Lower lobe of right lung (tissue), 2 donors: ENCODE results near the gene NECTIN3. TPM values are rescaled to one million over a fixed set of nuclear protein-coding genes. Genes with fewer than 3 reads are reported as not detected.

Source experiments
- ATAC-seq, 2 donors: fragments of 200-7000 bp; cut with Tn5 transposase; one replicate each; pipeline ENCODE4 v1.9.1; 2020 to 2022; ENCODE audit warnings: mild to moderate bottlenecking in 2 of 2, moderate library complexity in 2 of 2
- DNase-seq: peaks from one replicate; pipeline ENCODE4 v3.0.0-alpha.2; 2020
- H3K27ac ChIP-seq: fragments of 200-600 bp; one replicate; pipeline ENCODE4 v1.8.0; 2022
- H3K27me3 ChIP-seq: fragments of 200-600 bp; one replicate; pipeline ENCODE4 v1.8.0; 2022; ENCODE audit warnings: low read depth
- H3K36me3 ChIP-seq: fragments of 200-600 bp; one replicate; pipeline ENCODE4 v1.8.0; 2022; ENCODE audit warnings: mild to moderate bottlenecking
- H3K4me1 ChIP-seq: fragments of 200-600 bp; one replicate; pipeline ENCODE4 v1.8.0; 2022
- H3K4me3 ChIP-seq: fragments of 200-600 bp; one replicate; pipeline ENCODE4 v1.8.0; 2022; ENCODE audit warnings: mild to moderate bottlenecking
- H3K9me3 ChIP-seq: fragments of 200-600 bp; one replicate; pipeline ENCODE4 v1.8.0; 2022
- intact Hi-C: fragments of 100-400 bp; cut with DNase I; formaldehyde crosslinking; loops from one replicate; pipeline ENCODE4 v1.11.0; 2022
- total RNA-seq: library from RNA; stranded (reverse); fragmentation: NEBNext Ultra II Directional; extraction: Animal tissue kit (Norgen Biotek cat#: 25700); gene quantifications from one replicate; pipeline ENCODE4 v1.2.1, GENCODE V29; 2021
- TF ChIP-seq, protein P1 (sequence below): fragments of 200-600 bp; IDR thresholded peaks from one replicate; pipeline ENCODE4 v1.8.0; 2022; ENCODE audit warnings: antibody characterized with exemption, mild to moderate bottlenecking
- donor health status: DM: no; HTN: yes; CAD: no; lungs with severe emphysema.

Gene NECTIN3
- total RNA-seq, 1 donor from 2014 or later, result 25.1 TPM

- no peaks in the 10 kb centered on the region for H3K27me3 ChIP-seq
- no peaks in the 10 kb centered on the region for H3K9me3 ChIP-seq
- H3K36me3 ChIP-seq, result no peaks in the 10 kb centered on the region
- no peaks in the 10 kb centered on the region for H3K4me1 ChIP-seq
- DNase-seq (no peak), ATAC-seq (no peak)
- TF ChIP-seq, protein P1, sequence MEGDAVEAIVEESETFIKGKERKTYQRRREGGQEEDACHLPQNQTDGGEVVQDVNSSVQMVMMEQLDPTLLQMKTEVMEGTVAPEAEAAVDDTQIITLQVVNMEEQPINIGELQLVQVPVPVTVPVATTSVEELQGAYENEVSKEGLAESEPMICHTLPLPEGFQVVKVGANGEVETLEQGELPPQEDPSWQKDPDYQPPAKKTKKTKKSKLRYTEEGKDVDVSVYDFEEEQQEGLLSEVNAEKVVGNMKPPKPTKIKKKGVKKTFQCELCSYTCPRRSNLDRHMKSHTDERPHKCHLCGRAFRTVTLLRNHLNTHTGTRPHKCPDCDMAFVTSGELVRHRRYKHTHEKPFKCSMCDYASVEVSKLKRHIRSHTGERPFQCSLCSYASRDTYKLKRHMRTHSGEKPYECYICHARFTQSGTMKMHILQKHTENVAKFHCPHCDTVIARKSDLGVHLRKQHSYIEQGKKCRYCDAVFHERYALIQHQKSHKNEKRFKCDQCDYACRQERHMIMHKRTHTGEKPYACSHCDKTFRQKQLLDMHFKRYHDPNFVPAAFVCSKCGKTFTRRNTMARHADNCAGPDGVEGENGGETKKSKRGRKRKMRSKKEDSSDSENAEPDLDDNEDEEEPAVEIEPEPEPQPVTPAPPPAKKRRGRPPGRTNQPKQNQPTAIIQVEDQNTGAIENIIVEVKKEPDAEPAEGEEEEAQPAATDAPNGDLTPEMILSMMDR, result no peak
- intact Hi-C loops, result no loop called here
- no peak overlapping the region for H3K27ac ChIP-seq
- H3K4me3 ChIP-seq, result no peak overlapping the region
These were observed 62.7 kb downstream of the NECTIN3 start for GRCh38 chr3:111134302-111134701.

- intact Hi-C loops, result no loop called here
- no peak overlapping the region for H3K4me3 ChIP-seq
- no peaks in the 10 kb centered on the region for H3K36me3 ChIP-seq
- DNase-seq, result no peak
- H3K27ac ChIP-seq, result no peak overlapping the region
- TF ChIP-seq, protein P1, result no peak
- no peaks in the 10 kb centered on the region for H3K4me1 ChIP-seq
- no peak for ATAC-seq
- H3K27me3 ChIP-seq, result no peaks in the 10 kb centered on the region
- H3K9me3 ChIP-seq, result no peaks in the 10 kb centered on the region
These were observed 79.8 kb downstream of the NECTIN3 start for GRCh38 chr3:111151438-111151837.

DNA sequence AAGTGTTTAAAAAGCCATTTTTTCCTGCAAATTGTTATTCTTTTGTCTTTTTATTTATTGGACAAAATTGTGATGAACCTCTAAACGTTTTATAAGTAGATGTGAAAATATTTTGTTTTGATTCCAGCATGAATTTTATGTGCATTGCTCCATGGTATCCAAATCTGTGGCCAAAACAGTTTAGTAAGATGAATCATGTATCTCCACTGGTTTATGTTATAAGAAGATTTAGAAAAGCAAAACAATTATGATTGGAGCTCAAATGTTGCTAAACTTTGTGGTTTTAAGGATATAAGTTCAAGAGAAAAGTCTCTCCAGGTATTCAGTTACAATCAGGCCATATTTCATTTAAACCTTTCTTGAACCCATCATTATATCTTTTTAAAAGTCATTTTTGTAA lies 80.9 kb downstream of the NECTIN3 start:
- ATAC-seq, result no peak
- TF ChIP-seq, protein P1, result no peak
- DNase-seq, result no peak
- no peaks in the 10 kb centered on the region for H3K36me3 ChIP-seq
- no peak overlapping the region for H3K27ac ChIP-seq
- H3K4me3 ChIP-seq, result no peak overlapping the region
- no peaks in the 10 kb centered on the region for H3K9me3 ChIP-seq
- H3K4me1 ChIP-seq, result no peaks in the 10 kb centered on the region
- H3K27me3 ChIP-seq, result no peaks in the 10 kb centered on the region
- intact Hi-C loops, result no loop called here

DNA sequence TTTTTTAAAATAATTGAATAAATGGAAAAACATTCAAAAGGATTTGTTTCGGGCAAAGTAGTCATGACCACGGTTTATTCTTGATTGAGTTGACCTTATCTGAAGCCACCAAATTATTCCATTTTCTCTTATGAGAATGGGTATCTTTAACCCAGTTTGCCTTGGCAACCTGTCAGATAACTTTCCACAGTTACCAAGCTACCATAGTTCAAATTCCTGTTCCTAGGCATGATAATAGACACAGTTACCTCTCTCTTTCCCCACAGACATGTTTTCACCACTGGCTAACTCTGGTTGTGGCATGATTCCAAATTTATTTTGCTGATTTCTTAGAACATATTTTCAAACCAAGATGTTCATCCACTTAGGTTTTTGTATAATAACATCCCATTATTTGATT lies 84.9 kb downstream of the NECTIN3 start:
- intact Hi-C loops, result no loop called here
- H3K4me3 ChIP-seq, result no peak overlapping the region
- no peaks in the 10 kb centered on the region for H3K9me3 ChIP-seq
- ATAC-seq, result no peak
- no peaks in the 10 kb centered on the region for H3K27me3 ChIP-seq
- no peak for DNase-seq
- TF ChIP-seq, protein P1, result no peak
- no peak overlapping the region for H3K27ac ChIP-seq
- H3K4me1 ChIP-seq, result no peaks in the 10 kb centered on the region
- H3K36me3 ChIP-seq, result no peaks in the 10 kb centered on the region

- TF ChIP-seq, protein P1, result no peak
- intact Hi-C loops, result no loop called here
- H3K27me3 ChIP-seq, result no peaks in the 10 kb centered on the region
- no peaks in the 10 kb centered on the region for H3K4me1 ChIP-seq
- ATAC-seq (no peak), DNase-seq (no peak)
- H3K27ac ChIP-seq, result no peak overlapping the region
- no peaks in the 10 kb centered on the region for H3K36me3 ChIP-seq
- no peak overlapping the region for H3K4me3 ChIP-seq
- no peaks in the 10 kb centered on the region for H3K9me3 ChIP-seq
These were observed 87.8 kb downstream of the NECTIN3 start for GRCh38 chr3:111159391-111159790.

DNA sequence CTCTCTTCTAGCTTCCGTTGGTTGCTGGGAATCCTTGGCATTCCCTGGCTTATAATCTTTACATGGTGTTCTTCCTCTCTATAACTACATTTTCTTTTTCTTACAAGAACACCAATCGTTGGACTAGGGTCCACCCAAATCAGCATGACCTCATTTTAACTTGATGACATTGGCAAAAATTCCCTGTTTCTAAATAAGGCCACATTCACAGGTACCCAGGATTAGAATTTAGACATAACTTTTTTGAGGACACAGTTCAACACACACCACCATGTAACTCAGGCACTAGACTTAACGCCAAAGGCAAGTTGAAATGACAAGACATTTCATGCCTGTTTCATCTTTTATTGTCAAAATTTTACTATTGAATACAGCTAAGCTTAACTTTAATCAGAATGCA lies 93.0 kb downstream of the NECTIN3 start:
- Histone ChIP-seq H3K4me1 (no peaks in the 10 kb centered on the region), H3K27me3 (no peaks in the 10 kb centered on the region), H3K9me3 (no peaks in the 10 kb centered on the region), H3K4me3 (no peak overlapping the region), H3K27ac (no peak overlapping the region), H3K36me3 (no peaks in the 10 kb centered on the region)
- TF ChIP-seq, protein P1, result no peak
- DNase-seq (no peak), ATAC-seq (no peak)
- intact Hi-C loops, result no loop called here
